Neutrophil (primary cell): ENCODE results near the gene CHPT1.
A peak's percentile ranks its signal among the peaks of the same experiment; 100 is the strongest.

Experiments used
- H3K27ac ChIP-seq: fragments of 200-600 bp; sonication (generic); 2 replicates; pipeline ENCODE4 v1.5.1; 2016; ENCODE audit warnings: mild to moderate bottlenecking, moderate library complexity
- H3K27me3 ChIP-seq: fragments of 200-600 bp; sonication (generic); 2 replicates; pipeline ENCODE4 v1.6.0; 2016; ENCODE audit warnings: mild to moderate bottlenecking
- H3K36me3 ChIP-seq: fragments of 200-600 bp; sonication (generic); 2 replicates; pipeline ENCODE4 v1.5.1; 2017
- H3K4me1 ChIP-seq, 2 experiments: fragments of 200-600 bp in 1 of 2; sonication (generic) in 1 of 2; 1 replicate in 1 of 2; 2 replicates in 1 of 2; pipeline versions ENCODE4 v1.5.1 to v1.6.1; 2013 to 2016; ENCODE audit warnings: low read depth in 1 of 2, low read length in 1 of 2, mild to moderate bottlenecking in 1 of 2, moderate library complexity in 1 of 2; ENCODE audit not compliant: control insufficient read depth in 1 of 2, insufficient read depth in 1 of 2
- H3K4me3 ChIP-seq, 2 experiments: fragments of 200-600 bp in 1 of 2; sonication (generic) in 1 of 2; 1 replicate in 1 of 2; 2 replicates in 1 of 2; pipeline ENCODE4 v1.5.1; 2013 to 2016; ENCODE audit warnings: low read depth in 1 of 2, low read length in 1 of 2, mild to moderate bottlenecking in 1 of 2, moderate library complexity in 1 of 2
- H3K9me3 ChIP-seq: fragments of 200-600 bp; sonication (generic); 2 replicates; pipeline ENCODE4 v1.5.1; 2016
- CTCF ChIP-seq: fragments of 200-600 bp; sonication (generic); IDR thresholded peaks from 2 replicates; pipeline ENCODE4 v1.5.1; 2016; ENCODE audit warnings: antibody characterized with exemption

CHPT1 gene

GRCh38 chr12:101745481-101745880 is 48.0 kb downstream of the CHPT1 start:
- Histone ChIP-seq H3K36me3 (peaks cover 94% of the 10 kb centered on the region), H3K9me3 (no peaks in the 10 kb centered on the region), H3K4me1 (peaks cover 0 to 5% of the 10 kb centered on the region in 2 experiments), H3K27ac (no peak overlapping the region), H3K27me3 (no peaks in the 10 kb centered on the region), H3K4me3 (no peak overlapping the region)
- no peak for TF ChIP-seq CTCF

GRCh38 chr12:101746196-101746595 is 48.8 kb downstream of the CHPT1 start:
- TF ChIP-seq CTCF, result no peak
- H3K27ac ChIP-seq, result no peak overlapping the region
- peaks cover 0 to 5% of the 10 kb centered on the region in 2 experiments for H3K4me1 ChIP-seq
- peaks cover 95% of the 10 kb centered on the region for H3K36me3 ChIP-seq
- H3K27me3 ChIP-seq, result no peaks in the 10 kb centered on the region
- no peaks in the 10 kb centered on the region for H3K9me3 ChIP-seq
- H3K4me3 ChIP-seq, result no peak overlapping the region

DNA sequence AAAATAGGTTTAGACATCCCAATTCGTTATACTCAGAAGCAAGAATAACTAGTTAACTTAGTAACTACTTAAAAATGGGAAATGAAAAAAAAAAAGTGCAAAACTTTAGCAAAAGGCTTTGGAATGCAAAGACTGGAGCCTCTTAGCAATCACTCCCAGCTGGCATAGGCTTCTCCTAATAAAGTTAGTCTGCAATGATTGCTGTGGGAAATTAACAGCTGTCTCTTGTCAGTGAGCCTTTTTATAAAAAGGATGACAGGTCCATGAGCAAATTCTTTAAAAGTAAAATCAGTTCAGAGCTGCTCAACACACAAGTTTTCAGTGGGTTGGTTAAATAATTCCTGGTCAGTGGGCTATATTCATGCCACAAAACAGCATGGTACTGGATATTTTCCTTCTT is 49.2 kb downstream of the CHPT1 start:
- Histone ChIP-seq H3K9me3 (no peaks in the 10 kb centered on the region), H3K36me3 (peaks cover 95% of the 10 kb centered on the region), H3K4me1 (peaks cover 0 to 5% of the 10 kb centered on the region in 2 experiments), H3K4me3 (no peak overlapping the region), H3K27ac (no peak overlapping the region), H3K27me3 (no peaks in the 10 kb centered on the region)
- TF ChIP-seq CTCF, result no peak

GRCh38 chr12:101747697-101748096 is 50.3 kb downstream of the CHPT1 start:
- H3K27me3 ChIP-seq, result no peaks in the 10 kb centered on the region
- no peak for TF ChIP-seq CTCF
- H3K4me1 ChIP-seq, result peaks cover 0 to 5% of the 10 kb centered on the region in 2 experiments
- peak overlapping the region; percentile 47 for H3K27ac ChIP-seq
- peaks cover 94% of the 10 kb centered on the region for H3K36me3 ChIP-seq
- no peaks in the 10 kb centered on the region for H3K9me3 ChIP-seq
- no peak overlapping the region for H3K4me3 ChIP-seq

DNA sequence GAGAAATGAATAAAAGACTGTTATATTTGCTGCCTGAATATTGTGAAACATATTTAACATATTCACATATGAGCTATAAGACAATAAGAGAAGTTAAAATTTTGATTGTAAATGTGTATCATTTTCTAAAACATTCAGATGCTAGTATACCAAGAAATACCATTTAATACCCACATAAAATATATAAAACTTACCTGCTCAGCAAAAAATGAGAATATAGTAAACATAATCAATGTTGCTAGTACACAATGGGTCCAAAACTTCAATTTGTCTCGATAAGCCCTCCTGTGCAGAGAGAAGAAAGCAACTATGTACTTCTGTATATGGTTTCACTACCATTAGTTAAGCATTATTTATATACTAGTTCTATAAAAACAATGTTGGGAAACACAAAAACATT is 51.5 kb downstream of the CHPT1 start:
- Histone ChIP-seq H3K27ac (no peak overlapping the region), H3K4me3 (no peak overlapping the region), H3K36me3 (peaks cover 92% of the 10 kb centered on the region), H3K4me1 (peaks cover 0 to 5% of the 10 kb centered on the region in 2 experiments), H3K27me3 (no peaks in the 10 kb centered on the region), H3K9me3 (no peaks in the 10 kb centered on the region)
- TF ChIP-seq CTCF, result no peak

DNA sequence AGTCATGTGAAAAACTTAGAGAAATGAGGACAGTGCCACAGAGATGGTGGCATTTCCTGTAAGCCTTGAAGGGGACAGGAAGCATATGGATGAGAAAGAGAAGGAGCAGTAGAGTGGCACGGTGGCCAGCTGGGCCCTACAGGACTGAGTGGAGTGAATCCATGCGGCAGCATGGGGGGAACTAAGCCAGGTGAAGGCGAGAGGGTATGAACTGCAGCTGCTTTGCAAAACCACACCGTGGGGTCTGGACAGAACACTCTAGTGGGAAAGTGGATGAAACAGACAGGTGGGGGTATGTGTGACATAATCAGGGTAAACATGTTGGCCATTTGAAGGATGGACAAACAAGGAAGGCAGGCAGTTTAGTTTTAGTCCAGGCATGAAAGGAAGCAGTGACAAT is 52.2 kb downstream of the CHPT1 start:
- no peak for TF ChIP-seq CTCF
- no peak overlapping the region for H3K27ac ChIP-seq
- peaks cover 91% of the 10 kb centered on the region for H3K36me3 ChIP-seq
- no peak overlapping the region for H3K4me3 ChIP-seq
- H3K4me1 ChIP-seq, result peaks cover 0 to 5% of the 10 kb centered on the region in 2 experiments
- no peaks in the 10 kb centered on the region for H3K27me3 ChIP-seq
- H3K9me3 ChIP-seq, result no peaks in the 10 kb centered on the region
